IMR-90 (cell line): Measurements from ENCODE around the gene ATP1A1. TPM values are rescaled to one million over a fixed set of nuclear protein-coding genes. Genes with fewer than 3 reads are reported as not detected.

Experiments used
- ATAC-seq: fragments of 200-7000 bp; cut with Tn5 transposase; 2 replicates; pipeline ENCODE4 v1.9.1; 2020; ENCODE audit warnings: low read depth, mild to moderate bottlenecking, moderate library complexity
- BruUV-seq: library from RNA; stranded (reverse); fragments of 400-500 nt; replicated peaks from 2 replicates; lab custom pipeline; 2021; lab: Mats Ljungman, UMichigan
- CTCF ChIA-PET: fragments of 300-600 bp; formaldehyde crosslinking; extraction: SDS; loops from one replicate; lab custom pipeline; 2021; ENCODE audit warnings: antibody characterized with exemption; lab: Yijun Ruan, JAX
- POLR2A ChIA-PET: fragments of 300-600 bp; sonication (Branson Sonifier 250); formaldehyde crosslinking; loops from one replicate; lab custom pipeline; 2022; ENCODE audit warnings: antibody characterized with exemption; ENCODE audit not compliant: unreplicated experiment; lab: Charles Lee
- DNase-seq: peaks from one replicate; pipeline ENCODE4 v3.0.0; 2013
- H2AFZ ChIP-seq: replicated peaks from 2 replicates; pipeline ENCODE3; 2013; ENCODE audit warnings: low read length, mild to moderate bottlenecking; ENCODE audit not compliant: poor library complexity
- H2AK5ac ChIP-seq: 2 replicates; pipeline ENCODE4 v1.6.1; 2013; ENCODE audit warnings: low read depth, low read length, inconsistent platforms
- H2AK9ac ChIP-seq: replicated peaks from 2 replicates; pipeline ENCODE3; 2013; ENCODE audit warnings: mild to moderate bottlenecking, low read depth, low read length, moderate library complexity; ENCODE audit not compliant: poor library complexity
- H2BK120ac ChIP-seq: 2 replicates; pipeline ENCODE4 v1.6.1; 2013; ENCODE audit warnings: low read depth, low read length, inconsistent platforms
- H2BK15ac ChIP-seq: 3 replicates; pipeline ENCODE4 v1.6.1; 2013; ENCODE audit warnings: low read depth, low read length, inconsistent platforms
- H2BK20ac ChIP-seq: 2 replicates; pipeline ENCODE4 v1.6.1; 2013; ENCODE audit warnings: low read depth, mild to moderate bottlenecking, inconsistent platforms, low read length, moderate library complexity
- H2BK5ac ChIP-seq: 2 replicates; pipeline ENCODE4 v1.6.1; 2013; ENCODE audit warnings: mild to moderate bottlenecking, low read depth, low read length, inconsistent platforms; ENCODE audit not compliant: poor library complexity, severe bottlenecking
- H3K14ac ChIP-seq: replicated peaks from 2 replicates; pipeline ENCODE4 v1.6.1; 2013; ENCODE audit warnings: low read depth, low read length, inconsistent platforms
- H3K18ac ChIP-seq: 2 replicates; pipeline ENCODE4 v1.6.1; 2013; ENCODE audit warnings: low read depth, low read length, control low read depth
- H3K23ac ChIP-seq: 2 replicates; pipeline ENCODE4 v1.6.1; 2013; ENCODE audit warnings: low read depth, low read length, inconsistent platforms
- H3K27ac ChIP-seq: 2 replicates; pipeline ENCODE4 v1.5.1; 2013; ENCODE audit warnings: mild to moderate bottlenecking, control low read depth, low read length; ENCODE audit not compliant: insufficient read depth
- H3K27me3 ChIP-seq: 2 replicates; pipeline ENCODE4 v1.6.1; 2013; ENCODE audit warnings: low read length; ENCODE audit not compliant: control insufficient read depth, insufficient read depth
- H3K36me3 ChIP-seq: 2 replicates; pipeline ENCODE4 v1.6.1; 2013; ENCODE audit warnings: low read length, mixed read lengths; ENCODE audit not compliant: control insufficient read depth, insufficient read depth
- H3K4ac ChIP-seq: 2 replicates; pipeline ENCODE4 v1.6.1; 2013; ENCODE audit warnings: low read depth, low read length, inconsistent platforms
- H3K4me1 ChIP-seq: 2 replicates; pipeline ENCODE4 v1.6.1; 2013; ENCODE audit warnings: low read length, mixed read lengths; ENCODE audit not compliant: control insufficient read depth, insufficient read depth
- H3K4me2 ChIP-seq: 2 replicates; pipeline ENCODE4 v1.6.1; 2013; ENCODE audit warnings: low read depth, mild to moderate bottlenecking, control low read depth, low read length, moderate library complexity
- H3K4me3 ChIP-seq: 2 replicates; pipeline ENCODE4 v1.5.1; 2013; ENCODE audit warnings: low read depth, mild to moderate bottlenecking, control low read depth, low read length, moderate library complexity; ENCODE audit not compliant: insufficient read depth
- H3K56ac ChIP-seq: 2 replicates; pipeline ENCODE4 v1.6.1; 2013; ENCODE audit warnings: low read length, inconsistent platforms; ENCODE audit not compliant: insufficient read depth; ENCODE audit errors: extremely low read depth
- H3K79me1 ChIP-seq, 2 experiments: 2 replicates each; pipeline ENCODE4 v1.6.1; 2013; ENCODE audit warnings: low read length in 2 of 2, inconsistent platforms in 1 of 2, low read depth in 1 of 2
- H3K9ac ChIP-seq: 2 replicates; pipeline ENCODE4 v1.6.1; 2013; ENCODE audit warnings: low read depth, low read length, control low read depth
- H3K9me1 ChIP-seq: 2 replicates; pipeline ENCODE4 v1.6.1; 2013; ENCODE audit warnings: low read length, inconsistent platforms; ENCODE audit not compliant: insufficient read depth
- H3K9me3 ChIP-seq: 2 replicates; pipeline ENCODE4 v1.6.1; 2013; ENCODE audit warnings: low read length; ENCODE audit not compliant: control insufficient read depth, insufficient read depth
- H4K20me1 ChIP-seq: 2 replicates; pipeline ENCODE4 v1.6.1; 2013; ENCODE audit warnings: low read length, inconsistent platforms; ENCODE audit not compliant: insufficient read depth
- H4K5ac ChIP-seq: 2 replicates; pipeline ENCODE4 v1.6.1; 2013; ENCODE audit warnings: mild to moderate bottlenecking, low read depth, low read length, control low read depth
- H4K8ac ChIP-seq, 2 experiments: 2 replicates each; pipeline ENCODE4 v1.6.1; 2013; ENCODE audit warnings: low read depth in 2 of 2, low read length in 2 of 2, control low read depth in 1 of 2, inconsistent platforms in 1 of 2
- H4K91ac ChIP-seq: 2 replicates; pipeline ENCODE4 v1.6.1; 2013; ENCODE audit warnings: low read depth, low read length, inconsistent platforms; ENCODE audit not compliant: insufficient read depth
- BHLHE40 ChIP-seq: fragments of 150-350 bp; IDR thresholded peaks from 2 replicates; pipeline ENCODE4 v1.6.1; 2016; ENCODE audit warnings: mild to moderate bottlenecking, low read depth, low read length
- CEBPB ChIP-seq: IDR thresholded peaks from 2 replicates; pipeline ENCODE4 v1.6.1; 2012; ENCODE audit warnings: low read depth, low read length, improper control_type of control experiment
- CHD1 ChIP-seq: IDR thresholded peaks from 2 replicates; pipeline ENCODE4 v1.6.1; 2012; ENCODE audit warnings: low read depth, low read length, improper control_type of control experiment
- CTCF ChIP-seq: conservative IDR thresholded peaks from 2 replicates; pipeline ENCODE4 v1.5.1; 2012; ENCODE audit warnings: mild to moderate bottlenecking, low read depth, low read length, improper control_type of control experiment
- MAFK ChIP-seq: IDR thresholded peaks from 2 replicates; pipeline ENCODE4 v1.6.1; 2012; ENCODE audit warnings: low read depth, low read length, improper control_type of control experiment
- MAZ ChIP-seq: IDR thresholded peaks from 2 replicates; pipeline ENCODE4 v1.6.1; 2012; ENCODE audit warnings: low read depth, mild to moderate bottlenecking, low read length, improper control_type of control experiment, moderate library complexity, borderline replicate concordance
- MXI1 ChIP-seq: IDR thresholded peaks from 2 replicates; pipeline ENCODE4 v1.6.1; 2012; ENCODE audit warnings: low read depth, mild to moderate bottlenecking, low read length, moderate library complexity, borderline replicate concordance
- NFE2L2 ChIP-seq: fragments of 150-350 bp; IDR thresholded peaks from 2 replicates; pipeline ENCODE4 v1.6.1; 2016; ENCODE audit warnings: low read depth, mild to moderate bottlenecking, low read length
- POLR2A ChIP-seq: IDR thresholded peaks from 2 replicates; pipeline ENCODE4 v1.6.1; 2012; ENCODE audit warnings: mild to moderate bottlenecking, low read depth, low read length
- RCOR1 ChIP-seq: IDR thresholded peaks from 2 replicates; pipeline ENCODE4 v1.6.1; 2012; ENCODE audit warnings: mild to moderate bottlenecking, low read length, improper control_type of control experiment; ENCODE audit not compliant: insufficient replicate concordance
- RFX5 ChIP-seq: IDR thresholded peaks from 2 replicates; pipeline ENCODE4 v1.8.0; 2012; ENCODE audit warnings: low read depth, mild to moderate bottlenecking, low read length, moderate library complexity
- SMC3 ChIP-seq: fragments of 150-350 bp; IDR thresholded peaks from 2 replicates; pipeline ENCODE4 v1.6.1; 2016; ENCODE audit warnings: low read depth, mild to moderate bottlenecking, antibody characterized with exemption, low read length, moderate library complexity
- WGBS, 2 experiments: methylation state at CpG; one replicate each; pipeline versions ENCODE4 v1.1.5 to v1.1.7; 2013; ENCODE audit warnings: missing lambda C conversion rate in 2 of 2; ENCODE audit not compliant: insufficient read length in 1 of 2; ENCODE audit errors: extremely low coverage in 2 of 2; 5-methylcytosine and 5-hydroxymethylcytosine counted together
- dilution Hi-C: fragments of 300-500 bp; cut with HindIII; formaldehyde crosslinking; loops from one replicate; pipeline ENCODE4 v1.14.3; 2018; ENCODE audit warnings: low sequenced_read_pairs; ENCODE audit not compliant: unreplicated experiment
- in situ Hi-C: fragments of 300-500 bp; cut with MboI; formaldehyde crosslinking; loops from 3 replicates; pipeline ENCODE4 v1.14.3; 2019; ENCODE audit warnings: low sequenced_read_pairs, inconsistent platforms, mixed read lengths
- intact Hi-C: fragments of 100-400 bp; cut with micrococcal nuclease; formaldehyde crosslinking; loops from 2 replicates; pipeline ENCODE4 v1.10.0; 2022
- polyA plus RNA-seq, 3 experiments: library from polyadenylated mRNA; depleted of rRNA; stranded (reverse); fragments of >200 nt; gene quantifications; 2 replicates each; pipeline ENCODE4 v1.2.3, GENCODE V29; 2012; ENCODE audit warnings: low replicate concordance in 1 of 3
- total RNA-seq: library from RNA; depleted of rRNA; stranded (reverse); fragments of >200 nt; gene quantifications from 2 replicates; pipeline ENCODE4 v1.2.3, GENCODE V29; 2012
- TF ChIP-seq, protein P1 (sequence below): fragments of 150-350 bp; IDR thresholded peaks from 2 replicates; pipeline ENCODE4 v1.6.1; 2017; ENCODE audit warnings: mild to moderate bottlenecking, antibody characterized with exemption, low read length, low read depth

Gene ATP1A1
- total and polyA plus RNA-seq, 2 of the 4 experiments (the other 2 are of a cell fraction): 116 to 125 TPM

DNA sequence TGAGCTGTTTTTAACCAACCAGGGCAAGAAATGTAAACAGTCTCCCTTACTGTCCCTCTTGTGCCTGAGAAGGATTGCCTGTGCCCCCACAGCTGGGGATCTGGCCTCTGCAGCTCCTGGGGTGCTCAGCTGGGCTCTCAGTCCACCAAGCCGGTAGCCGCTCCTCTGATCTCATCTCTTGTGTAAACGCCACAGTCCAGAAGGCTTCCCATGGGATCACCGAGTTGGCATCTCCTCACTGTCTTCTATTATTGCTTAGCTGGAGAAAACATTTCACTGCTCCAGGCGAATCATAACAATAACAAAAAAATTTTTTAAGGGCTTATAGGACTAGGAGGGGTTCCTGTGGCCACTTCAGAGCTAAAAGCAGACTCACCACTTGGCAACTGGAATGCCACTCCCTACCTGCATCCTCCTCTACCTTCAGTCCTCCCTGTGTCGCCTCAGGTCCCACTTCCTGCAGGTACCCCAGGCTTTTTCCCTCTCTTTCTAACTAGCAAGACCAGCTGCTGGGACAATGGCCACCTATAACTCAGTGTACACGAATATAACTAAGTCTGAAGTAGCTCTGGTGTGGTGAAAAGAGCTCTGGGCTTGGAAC is 75.8 kb downstream of the ATP1A1 start:
- 0% methylated on average over 2 of the region's 7 CpGs; no CpG with 5 or more reads in 1 of the 2 experiments for WGBS, 2 experiments
- TF ChIP-seq SMC3 (no peak), POLR2A (no peak), CHD1 (no peak), CEBPB (no peak), MAZ (no peak), BHLHE40 (no peak), NFE2L2 (no peak), MAFK (no peak), CTCF (no peak), RCOR1 (no peak), MXI1 (no peak), RFX5 (no peak)
- TF ChIP-seq, protein P1, sequence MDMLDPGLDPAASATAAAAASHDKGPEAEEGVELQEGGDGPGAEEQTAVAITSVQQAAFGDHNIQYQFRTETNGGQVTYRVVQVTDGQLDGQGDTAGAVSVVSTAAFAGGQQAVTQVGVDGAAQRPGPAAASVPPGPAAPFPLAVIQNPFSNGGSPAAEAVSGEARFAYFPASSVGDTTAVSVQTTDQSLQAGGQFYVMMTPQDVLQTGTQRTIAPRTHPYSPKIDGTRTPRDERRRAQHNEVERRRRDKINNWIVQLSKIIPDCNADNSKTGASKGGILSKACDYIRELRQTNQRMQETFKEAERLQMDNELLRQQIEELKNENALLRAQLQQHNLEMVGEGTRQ: no peak

More for the DNA sequence above, 75.8 kb downstream of the ATP1A1 start:
- no peak overlapping the region for H2BK15ac ChIP-seq
- no peaks in the 10 kb centered on the region for H3K4me1 ChIP-seq
- dilution Hi-C loops: no loop called here
- no peak overlapping the region for H3K4me2 ChIP-seq
- ChIA-PET CTCF (interaction anchor here (0.5 kb wide), 1 partner anchor 100 kb away, joined by 3 read pairs; no protein-coding TSS in a partner anchor), POLR2A (no interaction called here)
- no peaks in the 10 kb centered on the region for H3K9me3 ChIP-seq
- no peak overlapping the region for H2BK120ac ChIP-seq
- H3K18ac ChIP-seq: no peak overlapping the region
- H2BK5ac ChIP-seq: no peak overlapping the region
- H3K4ac ChIP-seq: no peak overlapping the region
- H3K27ac ChIP-seq: no peak overlapping the region
- no peak overlapping the region for H3K4me3 ChIP-seq
- H4K20me1 ChIP-seq: no peaks in the 10 kb centered on the region
- H3K14ac ChIP-seq: no peak overlapping the region
- H2AK5ac ChIP-seq: no peak overlapping the region
- no peak overlapping the region for H4K5ac ChIP-seq
- H3K56ac ChIP-seq: no peak overlapping the region
- no peak overlapping the region for H4K91ac ChIP-seq
- peak; percentile 42 for ATAC-seq
- H3K79me1 ChIP-seq: no peaks in the 10 kb centered on the region
- no TSS peak for BruUV-seq
- H4K8ac ChIP-seq: no peak overlapping the region
- H3K9ac ChIP-seq: no peak overlapping the region
- peaks cover 13% of the 10 kb centered on the region for H3K27me3 ChIP-seq
- H2AK9ac ChIP-seq: no peak overlapping the region
- H2AFZ ChIP-seq: no peak overlapping the region
- H3K36me3 ChIP-seq: no peaks in the 10 kb centered on the region
- in situ Hi-C loops: no loop called here
- DNase-seq: peak; percentile 9
- H3K23ac ChIP-seq: no peak overlapping the region
- no peak overlapping the region for H2BK20ac ChIP-seq
- intact Hi-C loops: no loop called here
- no peaks in the 10 kb centered on the region for H3K9me1 ChIP-seq
